Neural progenitor cell (in vitro differentiated cells): ENCODE measurements around the gene WDR70.

Experiments
- CTCF ChIP-seq: fragments of 200-600 bp; sonication (generic); IDR thresholded peaks from 2 replicates; pipeline ENCODE4 v1.5.1; 2017; ENCODE audit warnings: antibody characterized with exemption, mild to moderate bottlenecking
- EZH2 ChIP-seq: fragments of 200-600 bp; sonication (generic); IDR thresholded peaks from 2 replicates; pipeline ENCODE4 v1.6.1; 2017; ENCODE audit warnings: antibody characterized with exemption, mild to moderate bottlenecking, moderate library complexity
- EZH2phosphoT487 ChIP-seq: fragments of 200-600 bp; sonication (generic); IDR thresholded peaks from 2 replicates; pipeline ENCODE4 v1.6.1; 2017; ENCODE audit warnings: antibody characterized with exemption

GRCh38 chr5:37601163-37601562, 222.0 kb downstream of the WDR70 start:
- TF ChIP-seq EZH2phosphoT487 (no peak), CTCF (no peak), EZH2 (no peak)
